H1 (cell line): ENCODE results near the gene WASHC3. TPM values are rescaled to one million over a fixed set of nuclear protein-coding genes. Genes with fewer than 3 reads are reported as not detected.

Experiments
- ATF3 ChIP-seq: IDR thresholded peaks from 2 replicates; pipeline ENCODE4 v1.6.1; 2011; ENCODE audit warnings: low read depth, mild to moderate bottlenecking, low read length; ENCODE audit not compliant: insufficient read depth
- BACH1 ChIP-seq: IDR thresholded peaks from 2 replicates; pipeline ENCODE4 v1.6.1; 2012; ENCODE audit warnings: low read length, improper control_type of control experiment
- BCL11A ChIP-seq, 2 experiments: IDR thresholded peaks; one replicate each; pipeline ENCODE4 v1.6.1; 2011; ENCODE audit warnings: low read depth in 2 of 2, low read length in 2 of 2, mild to moderate bottlenecking in 2 of 2
- CBX5 ChIP-seq: fragments of 300-800, 300-1000 bp; sonication (generic); IDR thresholded peaks from 2 replicates; pipeline ENCODE4 v1.7.1; 2016; ENCODE audit warnings: antibody characterized with exemption, low read length, low read depth
- CHD2 ChIP-seq: IDR thresholded peaks from 2 replicates; pipeline ENCODE4 v1.6.1; 2012; ENCODE audit warnings: low read length, improper control_type of control experiment
- CREB1 ChIP-seq: IDR thresholded peaks from 2 replicates; pipeline ENCODE4 v1.6.1; 2012; ENCODE audit warnings: inconsistent platforms
- CTCF ChIP-seq, 3 experiments: IDR thresholded peaks; 1 replicate in 2 of 3; 2 replicates in 1 of 3; pipeline versions ENCODE4 v1.5.1 to v1.6.1; 2011; ENCODE audit warnings: low read length in 3 of 3, mild to moderate bottlenecking in 3 of 3, inconsistent platforms in 2 of 3, low read depth in 1 of 3, moderate library complexity in 1 of 3; ENCODE audit not compliant: insufficient read depth in 1 of 3; ENCODE audit errors: control extremely low read depth in 1 of 3
- EP300 ChIP-seq, 2 experiments: IDR thresholded peaks; 1 replicate in 1 of 2; 2 replicates in 1 of 2; pipeline ENCODE4 v1.6.1; 2011 to 2012; ENCODE audit warnings: low read depth in 2 of 2, low read length in 2 of 2, mild to moderate bottlenecking in 2 of 2, borderline replicate concordance in 1 of 2, inconsistent platforms in 1 of 2, moderate library complexity in 1 of 2
- HDAC2 ChIP-seq, 2 experiments: fragments of 300-600 bp in 1 of 2; sonication (generic) in 1 of 2; IDR thresholded peaks; 2 replicates each; pipeline ENCODE4 v1.6.1; 2011 to 2012; ENCODE audit warnings: low read depth in 2 of 2, low read length in 2 of 2, mild to moderate bottlenecking in 2 of 2, moderate library complexity in 2 of 2, borderline replicate concordance in 1 of 2, inconsistent platforms in 1 of 2
- MAFK ChIP-seq: IDR thresholded peaks from 2 replicates; pipeline ENCODE4 v1.6.1; 2012; ENCODE audit warnings: low read depth, mild to moderate bottlenecking, improper control_type of control experiment, low read length
- MAX ChIP-seq: IDR thresholded peaks from 2 replicates; pipeline ENCODE4 v1.6.1; 2012; ENCODE audit warnings: inconsistent platforms
- POLR2A ChIP-seq, 2 experiments: IDR thresholded peaks; 1 replicate in 1 of 2; 2 replicates in 1 of 2; pipeline ENCODE4 v1.6.1; 2011; ENCODE audit warnings: low read depth in 2 of 2, low read length in 2 of 2, mild to moderate bottlenecking in 2 of 2; ENCODE audit errors: control extremely low read depth in 1 of 2
- POLR2AphosphoS5 ChIP-seq: IDR thresholded peaks from 2 replicates; pipeline ENCODE4 v1.6.1; 2011; ENCODE audit warnings: low read depth, low read length
- POU5F1 ChIP-seq: IDR thresholded peaks from 2 replicates; pipeline ENCODE4 v1.6.1; 2011; ENCODE audit warnings: low read depth, mild to moderate bottlenecking, low read length, moderate library complexity
- RFX5 ChIP-seq: IDR thresholded peaks from 2 replicates; pipeline ENCODE4 v1.6.1; 2011; ENCODE audit warnings: low read depth, low read length, improper control_type of control experiment, borderline replicate concordance
- RNF2 ChIP-seq: fragments of 200-900, 300-1000 bp; sonication (generic); IDR thresholded peaks from 2 replicates; pipeline ENCODE4 v1.7.1; 2016; ENCODE audit warnings: borderline replicate concordance, low read depth, mild to moderate bottlenecking, antibody characterized with exemption, low read length; ENCODE audit not compliant: poor library complexity, severe bottlenecking; ENCODE audit errors: missing control alignments
- SIX5 ChIP-seq: IDR thresholded peaks from 2 replicates; pipeline ENCODE4 v1.6.1; 2011; ENCODE audit warnings: mild to moderate bottlenecking, low read depth, low read length
- SRF ChIP-seq: IDR thresholded peaks from 2 replicates; pipeline ENCODE4 v1.6.1; 2011; ENCODE audit warnings: mild to moderate bottlenecking, low read depth, low read length, moderate library complexity
- TBP ChIP-seq: IDR thresholded peaks from 2 replicates; pipeline ENCODE4 v1.6.1; 2011; ENCODE audit warnings: low read depth, low read length, improper control_type of control experiment
- TCF12 ChIP-seq: IDR thresholded peaks from 2 replicates; pipeline ENCODE4 v1.6.1; 2011; ENCODE audit warnings: low read depth, mild to moderate bottlenecking, low read length
- TEAD4 ChIP-seq: IDR thresholded peaks from 2 replicates; pipeline ENCODE4 v1.6.1; 2012; ENCODE audit warnings: low read depth, low read length, inconsistent platforms, mixed read lengths
- polyA plus RNA-seq, 7 experiments: library from polyadenylated mRNA; depleted of rRNA in 3 of 7; stranded (reverse) in 5 of 7; unstranded in 2 of 7; fragments of >200 nt in 5 of 7; fragments of 200-250 nt in 2 of 7; gene quantifications; 1 replicate in 5 of 7; 2 replicates in 1 of 7; 4 replicates in 1 of 7; pipeline versions ENCODE4 v1.2.1 to v1.2.3, GENCODE V29; 2011 to 2013; ENCODE audit warnings: missing spikeins in 2 of 7, mixed read lengths in 2 of 7
- total RNA-seq: library from RNA; stranded (reverse); fragmentation: NEBNext Ultra II Directional; extraction: Animal tissue kit (Norgen Biotek cat#: 25700); gene quantifications from 2 replicates; pipeline ENCODE4 v1.2.1, GENCODE V29; 2021

WASHC3 gene
- total and polyA plus RNA-seq, 2 of the 8 experiments (the other 6 are each of a cell fraction or from before 2014, with no cell fraction given), result 7.4 to 8.3 TPM

GRCh38 chr12:102061560-102062418, at the start of gene WASHC3 (continued):
- TF ChIP-seq RNF2 (no peak), CREB1 (peak; percentile 91), POLR2AphosphoS5 (no peak), POLR2A (IDR thresholded peaks at IDR 0.05; ENCODE audit: control extremely low read depth in 1 of 2, low read depth in 2 of 2, low read length in 2 of 2) (peak; percentile 28 to 48), BCL11A (IDR thresholded peaks at IDR 0.05; ENCODE audit: low read depth in 2 of 2, low read length in 2 of 2) (no peak), RFX5 (no peak), TCF12 (no peak), CBX5 (no peak), POU5F1 (no peak), MAFK (no peak), BACH1 (no peak), SRF (no peak), CHD2 (no peak), MAX (no peak), SIX5 (peak; percentile 74), TEAD4 (no peak), ATF3 (no peak), TBP (peak; percentile 18; the same call in 1 of the 2 replicates), HDAC2 (IDR thresholded peaks at IDR 0.05; ENCODE audit: borderline replicate concordance in 1 of 2, low read depth in 2 of 2, low read length in 2 of 2) (no peak), EP300 (IDR thresholded peaks at IDR 0.05; ENCODE audit: borderline replicate concordance in 1 of 2, low read depth in 2 of 2, low read length in 2 of 2) (no peak), CTCF (IDR thresholded peaks at IDR 0.05; ENCODE audit: control extremely low read depth in 1 of 3, insufficient read depth in 1 of 3, low read depth in 1 of 3, low read length in 3 of 3) (no peak)
